ENCODE data around the gene LRRC23. TPM values are rescaled to one million over a fixed set of nuclear protein-coding genes. Genes with fewer than 3 reads are reported as not detected.

Gene LRRC23
- total and polyA plus RNA-seq, 2 of the 4 experiments (the other 2 are of a cell fraction): 11.1 to 11.4 TPM

GRCh38 chr12:6871052-6871957 lies 33.3 kb upstream of the LRRC23 start (continued):
- TF ChIP-seq, protein P1, sequence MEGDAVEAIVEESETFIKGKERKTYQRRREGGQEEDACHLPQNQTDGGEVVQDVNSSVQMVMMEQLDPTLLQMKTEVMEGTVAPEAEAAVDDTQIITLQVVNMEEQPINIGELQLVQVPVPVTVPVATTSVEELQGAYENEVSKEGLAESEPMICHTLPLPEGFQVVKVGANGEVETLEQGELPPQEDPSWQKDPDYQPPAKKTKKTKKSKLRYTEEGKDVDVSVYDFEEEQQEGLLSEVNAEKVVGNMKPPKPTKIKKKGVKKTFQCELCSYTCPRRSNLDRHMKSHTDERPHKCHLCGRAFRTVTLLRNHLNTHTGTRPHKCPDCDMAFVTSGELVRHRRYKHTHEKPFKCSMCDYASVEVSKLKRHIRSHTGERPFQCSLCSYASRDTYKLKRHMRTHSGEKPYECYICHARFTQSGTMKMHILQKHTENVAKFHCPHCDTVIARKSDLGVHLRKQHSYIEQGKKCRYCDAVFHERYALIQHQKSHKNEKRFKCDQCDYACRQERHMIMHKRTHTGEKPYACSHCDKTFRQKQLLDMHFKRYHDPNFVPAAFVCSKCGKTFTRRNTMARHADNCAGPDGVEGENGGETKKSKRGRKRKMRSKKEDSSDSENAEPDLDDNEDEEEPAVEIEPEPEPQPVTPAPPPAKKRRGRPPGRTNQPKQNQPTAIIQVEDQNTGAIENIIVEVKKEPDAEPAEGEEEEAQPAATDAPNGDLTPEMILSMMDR (conservative IDR thresholded peaks at IDR 0.05; ENCODE audit: low read depth, low read length): no peak
